ENCODE results near the gene EGR2. TPM values are rescaled to one million over a fixed set of nuclear protein-coding genes. Genes with fewer than 3 reads are reported as not detected.

The EGR2 gene
- polyA plus RNA-seq, 2 of the 4 experiments (the other 2 are of a cell fraction): 4.4 TPM; not detected in 1

DNA sequence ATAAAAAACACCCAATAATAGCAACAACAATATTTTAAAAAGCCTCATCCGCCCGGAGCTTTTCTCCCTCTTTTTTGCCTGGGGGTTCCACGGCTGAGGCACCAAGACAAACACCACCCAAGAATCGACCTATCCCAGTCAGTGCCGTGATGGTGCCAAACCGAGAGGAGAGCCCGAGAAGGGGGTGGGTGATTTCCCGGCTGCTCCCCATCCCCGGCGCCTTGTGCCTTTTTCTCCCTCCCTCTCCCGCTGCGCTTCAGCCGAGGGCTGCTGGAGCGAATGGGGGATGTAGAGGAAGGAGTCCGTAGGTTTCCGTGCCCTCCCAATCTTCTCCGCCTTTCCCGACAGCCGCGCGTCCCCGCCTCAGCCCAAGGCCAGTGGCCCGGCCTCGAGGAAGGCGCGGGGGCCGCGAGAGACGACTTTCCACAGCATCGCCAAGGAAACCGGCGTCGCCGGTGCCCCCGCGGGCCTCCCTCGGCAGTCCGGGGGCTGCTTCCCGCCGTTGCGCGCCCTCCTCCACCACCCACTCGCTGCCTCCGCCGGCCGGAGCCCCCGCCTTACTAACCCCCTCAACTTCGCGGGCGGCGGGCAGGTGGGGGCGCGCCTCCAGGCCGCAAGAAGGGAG is 1.3 kb downstream of the EGR2 start:
- Histone ChIP-seq H3K27ac (no peak overlapping the region), H3K9me3 (no peaks in the 10 kb centered on the region), H3K4me1 (peaks cover 18% of the 10 kb centered on the region), H3K4me3 (peak overlapping the region; percentile 58; the same call in 2 of the 3 replicates), H3K4me2 (peak overlapping the region; percentile 82)
- FAIRE-seq (no peak), DNase-seq (ENCODE audit: low read depth in 1 of 2, low spot score in 1 of 2) (no peak), ATAC-seq (no peak)
- TF ChIP-seq RNF2 (IDR thresholded peaks at IDR 0.05; ENCODE audit: borderline replicate concordance, low read depth) (no peak), CHD4 (IDR thresholded peaks at IDR 0.05; ENCODE audit: borderline replicate concordance) (no peak), CBX8 (IDR thresholded peaks at IDR 0.05) (no peak), CBX2 (IDR thresholded peaks at IDR 0.05; ENCODE audit: borderline replicate concordance, low read depth) (no peak), MYC (IDR thresholded peaks at IDR 0.05; ENCODE audit: borderline replicate concordance, low read length) (no peak), HOXB13 (CRISPR knock-in tag; IDR thresholded peaks at IDR 0.05; ENCODE audit: low read depth) (no peak), FOSB (CRISPR knock-in tag; IDR thresholded peaks at IDR 0.05) (no peak), FOSL2 (IDR thresholded peaks at IDR 0.05) (no peak), FOSL2 (CRISPR knock-in tag; IDR thresholded peaks at IDR 0.05) (no peak), TFCP2L1 (CRISPR knock-in tag; IDR thresholded peaks at IDR 0.05) (no peak), HOXB5 (CRISPR knock-in tag; IDR thresholded peaks at IDR 0.05) (no peak), EP300 (IDR thresholded peaks at IDR 0.05) (no peak), FOXS1 (CRISPR knock-in tag; IDR thresholded peaks at IDR 0.05) (no peak), JUN (IDR thresholded peaks at IDR 0.05) (no peak), NFE2L2 (conservative IDR thresholded peaks at IDR 0.05; ENCODE audit: low read length) (no peak), TP53 (CRISPR knock-in tag; IDR thresholded peaks at IDR 0.05) (no peak)
- TF ChIP-seq, protein P1, sequence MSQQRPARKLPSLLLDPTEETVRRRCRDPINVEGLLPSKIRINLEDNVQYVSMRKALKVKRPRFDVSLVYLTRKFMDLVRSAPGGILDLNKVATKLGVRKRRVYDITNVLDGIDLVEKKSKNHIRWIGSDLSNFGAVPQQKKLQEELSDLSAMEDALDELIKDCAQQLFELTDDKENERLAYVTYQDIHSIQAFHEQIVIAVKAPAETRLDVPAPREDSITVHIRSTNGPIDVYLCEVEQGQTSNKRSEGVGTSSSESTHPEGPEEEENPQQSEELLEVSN (IDR thresholded peaks at IDR 0.05; ENCODE audit: borderline replicate concordance, low read depth): no peak
- TF ChIP-seq, protein P2, sequence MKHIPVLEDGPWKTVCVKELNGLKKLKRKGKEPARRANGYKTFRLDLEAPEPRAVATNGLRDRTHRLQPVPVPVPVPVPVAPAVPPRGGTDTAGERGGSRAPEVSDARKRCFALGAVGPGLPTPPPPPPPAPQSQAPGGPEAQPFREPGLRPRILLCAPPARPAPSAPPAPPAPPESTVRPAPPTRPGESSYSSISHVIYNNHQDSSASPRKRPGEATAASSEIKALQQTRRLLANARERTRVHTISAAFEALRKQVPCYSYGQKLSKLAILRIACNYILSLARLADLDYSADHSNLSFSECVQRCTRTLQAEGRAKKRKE (CRISPR knock-in tag; IDR thresholded peaks at IDR 0.05; ENCODE audit: low read depth): no peak
- TF ChIP-seq, protein P3, sequence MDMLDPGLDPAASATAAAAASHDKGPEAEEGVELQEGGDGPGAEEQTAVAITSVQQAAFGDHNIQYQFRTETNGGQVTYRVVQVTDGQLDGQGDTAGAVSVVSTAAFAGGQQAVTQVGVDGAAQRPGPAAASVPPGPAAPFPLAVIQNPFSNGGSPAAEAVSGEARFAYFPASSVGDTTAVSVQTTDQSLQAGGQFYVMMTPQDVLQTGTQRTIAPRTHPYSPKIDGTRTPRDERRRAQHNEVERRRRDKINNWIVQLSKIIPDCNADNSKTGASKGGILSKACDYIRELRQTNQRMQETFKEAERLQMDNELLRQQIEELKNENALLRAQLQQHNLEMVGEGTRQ (IDR thresholded peaks at IDR 0.05): no peak
- CTCF ChIA-PET: interaction anchor here (1.0 to 6.2 kb wide), 4 partner anchors 204 to 377 kb away, joined by 3 to 42 read pairs (median 4); no protein-coding TSS in a partner anchor
- POLR2A ChIA-PET: no interaction called here
- WGBS (ENCODE audit: missing lambda C conversion rate): 42% methylated on average over 17 of the region's 54 CpGs

DNA sequence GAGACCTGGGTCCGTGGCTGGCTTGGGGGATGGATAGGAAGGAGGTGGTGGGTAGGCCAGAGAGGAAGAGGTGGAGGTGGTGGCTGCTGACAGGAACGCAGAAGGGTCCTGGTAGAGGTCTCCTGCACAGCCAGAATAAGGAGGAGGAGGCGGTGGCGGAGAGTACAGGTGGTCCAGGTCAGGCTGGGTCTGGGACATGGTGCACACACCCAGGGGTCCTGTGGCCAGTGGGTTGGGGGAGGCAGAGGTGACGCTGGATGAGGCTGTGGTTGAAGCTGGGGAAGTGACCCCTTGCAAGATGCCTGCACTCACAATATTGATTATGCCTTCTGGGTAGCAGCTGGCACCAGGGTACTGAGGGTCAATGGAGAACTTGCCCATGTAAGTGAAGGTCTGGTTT is 2.2 kb downstream of the EGR2 start:
- ChIA-PET CTCF (interaction anchor here (1.0 to 1.5 kb wide), 3 partner anchors 203 to 377 kb away, joined by 3 to 5 read pairs (median 4); no protein-coding TSS in a partner anchor), POLR2A (no interaction called here)
- no peak for FAIRE-seq
- no peak for DNase-seq (ENCODE audit: low read depth in 1 of 2, low spot score in 1 of 2)
- ATAC-seq: no peak
- TF ChIP-seq TFCP2L1 (CRISPR knock-in tag; IDR thresholded peaks at IDR 0.05): no peak
- no peak for TF ChIP-seq HDAC2 (IDR thresholded peaks at IDR 0.05)
- TF ChIP-seq, protein P1 (IDR thresholded peaks at IDR 0.05; ENCODE audit: borderline replicate concordance, low read depth): no peak
- no peak for TF ChIP-seq FOSB (CRISPR knock-in tag; IDR thresholded peaks at IDR 0.05)
- TF ChIP-seq ZC3H11A (IDR thresholded peaks at IDR 0.05): no peak
- TF ChIP-seq RNF2 (IDR thresholded peaks at IDR 0.05; ENCODE audit: borderline replicate concordance, low read depth): no peak
- TF ChIP-seq GATA3 (IDR thresholded peaks at IDR 0.05; ENCODE audit: borderline replicate concordance): no peak
- TF ChIP-seq HOXB5 (CRISPR knock-in tag; IDR thresholded peaks at IDR 0.05): no peak
- TF ChIP-seq, protein P4, sequence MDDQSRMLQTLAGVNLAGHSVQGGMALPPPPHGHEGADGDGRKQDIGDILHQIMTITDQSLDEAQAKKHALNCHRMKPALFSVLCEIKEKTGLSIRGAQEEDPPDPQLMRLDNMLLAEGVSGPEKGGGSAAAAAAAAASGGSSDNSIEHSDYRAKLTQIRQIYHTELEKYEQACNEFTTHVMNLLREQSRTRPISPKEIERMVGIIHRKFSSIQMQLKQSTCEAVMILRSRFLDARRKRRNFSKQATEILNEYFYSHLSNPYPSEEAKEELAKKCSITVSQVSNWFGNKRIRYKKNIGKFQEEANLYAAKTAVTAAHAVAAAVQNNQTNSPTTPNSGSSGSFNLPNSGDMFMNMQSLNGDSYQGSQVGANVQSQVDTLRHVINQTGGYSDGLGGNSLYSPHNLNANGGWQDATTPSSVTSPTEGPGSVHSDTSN (IDR thresholded peaks at IDR 0.05): no peak
- TF ChIP-seq CBX2 (IDR thresholded peaks at IDR 0.05; ENCODE audit: borderline replicate concordance, low read depth): no peak
- TF ChIP-seq MAFK (IDR thresholded peaks at IDR 0.05; ENCODE audit: partially characterized antibody): no peak
- Histone ChIP-seq H3K4me3 (no peak overlapping the region), H3K4me1 (peaks cover 18% of the 10 kb centered on the region), H3K4me2 (no peak overlapping the region), H3K27ac (no peak overlapping the region), H3K9me3 (no peaks in the 10 kb centered on the region)
- WGBS (ENCODE audit: missing lambda C conversion rate): 77% methylated on average over 5 of the region's 5 CpGs
